Mucosa of rectum (tissue), 2 donors: Measurements from ENCODE around the gene EPHA7.

ENCODE experiments used
- H3K27ac ChIP-seq, 2 donors: one replicate each; pipeline ENCODE4 v1.7.0; 2013; ENCODE audit warnings: inconsistent platforms in 2 of 2, low read depth in 2 of 2, low read length in 2 of 2
- H3K27me3 ChIP-seq, 2 donors: one replicate each; pipeline ENCODE4 v1.7.0; 2013; ENCODE audit warnings: low read length in 2 of 2; ENCODE audit not compliant: control insufficient read depth in 2 of 2, insufficient read depth in 2 of 2
- H3K36me3 ChIP-seq, 2 donors: one replicate each; pipeline ENCODE4 v1.7.0; 2013; ENCODE audit warnings: low read length in 2 of 2; ENCODE audit not compliant: control insufficient read depth in 2 of 2, insufficient read depth in 2 of 2
- H3K4me1 ChIP-seq, 2 donors: one replicate each; pipeline ENCODE4 v1.7.0; 2013; ENCODE audit warnings: low read length in 2 of 2, mild to moderate bottlenecking in 1 of 2; ENCODE audit not compliant: control insufficient read depth in 2 of 2, insufficient read depth in 2 of 2
- H3K4me3 ChIP-seq, 2 donors: one replicate each; pipeline ENCODE4 v1.7.0; 2013; ENCODE audit warnings: low read length in 2 of 2
- H3K9ac ChIP-seq, 2 donors: one replicate each; pipeline ENCODE4 v1.7.0; 2013; ENCODE audit warnings: low read length in 2 of 2, low read depth in 1 of 2, mild to moderate bottlenecking in 1 of 2
- H3K9me3 ChIP-seq, 2 donors: one replicate each; pipeline ENCODE4 v1.7.0; 2013; ENCODE audit warnings: low read length in 2 of 2; ENCODE audit not compliant: control insufficient read depth in 2 of 2
- donor health status: healthy.
- donor health status: Normal muscosa, but diverticular disease.

The EPHA7 gene

DNA sequence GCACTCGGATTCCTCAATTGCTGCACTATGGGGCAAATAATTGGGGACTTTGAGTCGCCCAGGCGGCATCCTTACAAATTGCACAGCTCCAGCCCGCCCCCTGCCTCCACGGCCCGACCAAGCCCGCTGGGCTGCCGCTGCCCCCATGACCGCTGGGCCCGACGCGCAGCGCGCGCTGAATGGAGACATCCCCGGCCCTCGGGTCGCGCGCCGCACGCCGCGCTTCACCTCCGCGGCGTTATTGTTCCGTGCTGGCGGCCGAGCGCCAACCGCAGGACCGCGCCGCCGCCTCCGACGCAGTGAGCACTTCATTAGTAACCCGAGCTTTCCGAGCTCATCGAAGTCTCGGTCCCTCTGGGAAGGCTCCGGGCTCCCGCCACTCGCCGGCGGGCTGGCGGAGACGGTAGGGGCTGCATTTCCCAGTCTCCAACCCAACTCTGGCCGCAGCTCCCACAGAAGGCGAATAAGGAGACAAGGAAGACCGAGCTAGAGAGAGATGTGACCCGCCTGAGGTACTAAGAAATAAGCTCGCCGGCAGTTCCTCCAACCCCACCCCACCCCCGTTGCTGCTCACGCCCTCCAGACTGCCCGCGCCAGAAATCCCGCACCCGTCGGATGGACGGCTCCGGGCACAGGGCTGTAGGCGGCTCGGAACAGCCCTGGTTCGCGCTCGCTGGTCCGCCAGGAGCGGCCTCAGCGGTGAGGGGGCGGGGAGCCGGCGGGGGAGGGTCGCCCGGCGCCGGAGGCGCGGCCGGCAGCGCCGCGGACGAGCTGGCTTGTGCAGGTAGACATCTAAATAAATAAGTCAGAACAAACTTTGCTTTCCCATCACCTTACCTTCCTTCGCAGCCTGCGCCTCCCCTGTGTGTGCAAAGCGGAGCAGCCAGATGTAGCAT lies 703 bp downstream of the EPHA7 start:
- Histone ChIP-seq H3K9ac (peak overlapping the region; percentile 20 to 34), H3K4me1 (peaks cover 7 to 13% of the 10 kb centered on the region in 2 donors), H3K4me3 (peak overlapping the region; percentile 66 to 73), H3K27ac (peak overlapping the region in 1 of 2 donors; percentile 13), H3K9me3 (no peaks in the 10 kb centered on the region), H3K27me3 (peaks cover 18 to 41% of the 10 kb centered on the region in 2 donors), H3K36me3 (no peaks in the 10 kb centered on the region)

DNA sequence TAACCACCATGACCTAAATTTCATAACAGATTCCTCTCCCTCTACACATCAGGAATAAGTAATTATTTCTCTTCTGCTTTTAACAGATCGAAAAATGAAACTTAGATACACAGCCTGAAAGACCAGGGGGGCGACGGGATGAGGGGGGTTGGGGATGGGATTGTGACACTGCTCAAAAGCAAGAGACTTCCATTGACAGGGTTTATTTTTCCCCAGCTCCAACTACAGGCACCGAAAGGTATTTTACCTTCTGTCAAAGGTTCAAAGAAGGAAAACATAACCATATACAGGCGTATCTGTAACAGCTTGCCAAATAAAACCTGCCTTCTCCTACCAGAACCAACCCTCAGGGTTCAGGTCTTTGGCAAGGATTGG lies 1.3 kb downstream of the EPHA7 start:
- peak overlapping the region; percentile 66 to 73 for H3K4me3 ChIP-seq
- H3K27ac ChIP-seq, result no peak overlapping the region
- no peaks in the 10 kb centered on the region for H3K9me3 ChIP-seq
- H3K4me1 ChIP-seq, result peaks cover 7 to 13% of the 10 kb centered on the region in 2 donors
- peak overlapping the region; percentile 6 to 34 for H3K9ac ChIP-seq
- peaks cover 18 to 41% of the 10 kb centered on the region in 2 donors for H3K27me3 ChIP-seq
- H3K36me3 ChIP-seq, result no peaks in the 10 kb centered on the region

DNA sequence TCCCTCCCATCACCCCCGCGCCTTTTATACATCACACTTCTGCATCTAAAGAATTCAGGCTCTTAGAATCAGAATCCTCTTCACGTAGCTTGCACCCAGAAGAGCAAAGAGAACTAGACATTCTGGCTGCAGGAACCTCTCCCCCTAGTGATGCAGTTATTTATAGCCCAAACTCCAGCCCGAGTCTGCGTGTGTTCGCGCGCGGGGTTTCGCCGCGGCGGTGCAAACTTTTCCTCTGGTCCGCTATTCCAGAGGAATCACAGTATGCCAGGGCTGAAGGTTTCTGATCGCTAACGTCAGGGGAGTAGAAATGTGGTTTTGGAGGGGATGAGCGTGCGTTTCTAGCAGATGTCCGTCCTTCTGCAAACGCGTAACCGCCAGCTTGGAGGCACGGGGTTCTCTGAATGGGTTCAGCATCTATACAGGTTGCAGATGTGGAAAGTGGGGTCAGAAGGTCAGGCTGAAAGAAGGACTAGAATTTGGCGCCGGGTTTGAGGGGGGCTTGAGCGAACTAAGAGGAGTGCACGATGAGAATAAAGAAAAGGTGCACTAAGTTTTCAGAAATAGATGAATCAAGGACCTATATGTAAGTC lies 1.8 kb downstream of the EPHA7 start:
- Histone ChIP-seq H3K27ac (peak overlapping the region in 1 of 2 donors; percentile 4), H3K4me3 (peak overlapping the region; percentile 2 to 73), H3K27me3 (peaks cover 18 to 41% of the 10 kb centered on the region in 2 donors), H3K9me3 (no peaks in the 10 kb centered on the region), H3K9ac (no peak overlapping the region), H3K36me3 (no peaks in the 10 kb centered on the region), H3K4me1 (peaks cover 7 to 13% of the 10 kb centered on the region in 2 donors)

DNA sequence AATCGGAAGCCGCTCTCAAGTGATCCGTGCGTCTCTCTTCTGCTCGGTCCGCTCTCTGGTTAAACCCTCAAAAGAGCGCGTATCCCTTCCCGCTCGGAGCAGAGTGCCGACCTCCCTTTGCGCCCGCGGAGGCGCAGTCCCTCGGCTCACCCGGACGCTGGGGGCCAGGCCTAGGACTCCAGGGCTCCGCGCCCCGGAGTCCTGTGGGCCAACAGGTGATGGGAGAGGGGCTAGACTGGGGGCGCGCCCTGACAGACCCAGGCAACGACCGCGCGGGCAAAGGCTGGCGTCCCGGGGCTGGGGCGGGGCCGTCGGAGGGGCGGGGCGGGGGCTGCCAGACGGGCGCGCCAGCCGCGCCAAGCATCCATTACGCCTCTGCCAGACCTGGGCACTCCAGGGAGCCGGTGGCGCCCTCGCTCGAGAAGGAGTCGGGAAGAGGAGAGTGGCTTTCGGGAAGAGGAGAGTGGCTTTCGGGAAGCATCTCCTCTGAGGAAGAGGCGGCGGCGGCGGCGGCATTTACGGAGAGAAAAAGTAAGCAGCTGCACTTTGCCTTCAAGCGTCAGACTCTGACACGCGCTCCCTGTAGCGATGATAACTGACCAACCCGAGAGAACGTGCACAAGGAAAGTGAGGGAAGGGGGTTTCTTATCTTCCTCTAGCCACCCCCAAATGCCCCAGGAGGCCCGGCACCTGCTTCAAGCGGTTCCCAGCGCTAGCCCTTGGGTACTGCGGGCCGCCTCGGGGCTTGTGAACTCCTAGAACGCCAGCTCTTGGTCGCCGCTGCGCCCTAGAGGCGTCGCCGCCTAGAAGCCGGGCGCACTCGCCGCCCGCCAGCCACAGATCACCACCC lies 2.6 kb downstream of the EPHA7 start:
- Histone ChIP-seq H3K27me3 (peaks cover 18 to 41% of the 10 kb centered on the region in 2 donors), H3K4me1 (peaks cover 7 to 13% of the 10 kb centered on the region in 2 donors), H3K9ac (no peak overlapping the region), H3K9me3 (no peaks in the 10 kb centered on the region), H3K27ac (peak overlapping the region in 1 of 2 donors; percentile 4), H3K36me3 (no peaks in the 10 kb centered on the region), H3K4me3 (peak overlapping the region; percentile 39 to 73)

DNA sequence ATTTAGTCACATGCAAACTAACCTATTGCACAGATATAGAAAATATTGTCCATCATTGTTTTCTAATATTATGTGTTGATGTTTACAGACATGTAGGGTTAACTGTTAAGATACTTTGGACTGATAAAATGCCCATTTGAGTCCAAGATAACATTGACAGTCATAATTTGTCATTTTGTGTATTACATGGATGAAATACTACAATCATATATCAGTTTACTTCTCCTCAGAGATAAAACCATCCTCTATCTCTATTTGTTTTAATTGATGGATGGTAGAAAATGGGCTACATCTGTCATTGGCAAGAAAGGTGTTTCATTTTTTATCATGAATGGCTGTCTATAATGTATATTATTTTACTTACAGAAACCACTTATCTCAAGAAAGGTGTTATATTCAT lies 6.2 kb downstream of the EPHA7 start:
- Histone ChIP-seq H3K27me3 (peaks cover 11 to 17% of the 10 kb centered on the region in 2 donors), H3K4me3 (no peak overlapping the region), H3K4me1 (peaks cover 1 to 4% of the 10 kb centered on the region in 2 donors), H3K36me3 (no peaks in the 10 kb centered on the region), H3K9me3 (no peaks in the 10 kb centered on the region), H3K27ac (no peak overlapping the region), H3K9ac (no peak overlapping the region)

DNA sequence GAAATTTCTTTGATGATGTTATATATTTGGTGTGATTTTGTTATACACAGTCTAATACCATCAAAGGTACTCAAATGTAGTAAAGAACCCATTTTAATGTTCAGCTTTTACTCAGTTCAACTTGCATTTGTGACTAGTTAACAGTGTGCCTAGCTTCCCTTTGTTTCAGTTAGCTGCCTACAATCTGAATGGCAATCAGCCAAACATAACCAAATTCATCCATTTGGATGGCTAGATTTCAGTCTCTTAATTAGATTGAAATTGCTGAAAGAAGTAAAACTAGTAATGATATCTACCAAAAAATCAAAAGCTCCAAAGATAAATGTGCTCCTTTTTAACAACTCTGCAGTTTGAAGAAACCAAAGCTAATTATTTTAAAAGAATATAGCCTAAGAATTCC lies 6.9 kb downstream of the EPHA7 start:
- H3K27me3 ChIP-seq, result peaks cover 3 to 10% of the 10 kb centered on the region in 2 donors
- peaks cover 0 to 2% of the 10 kb centered on the region in 2 donors for H3K4me1 ChIP-seq
- no peak overlapping the region for H3K9ac ChIP-seq
- H3K27ac ChIP-seq, result no peak overlapping the region
- H3K36me3 ChIP-seq, result no peaks in the 10 kb centered on the region
- H3K9me3 ChIP-seq, result no peaks in the 10 kb centered on the region
- no peak overlapping the region for H3K4me3 ChIP-seq

DNA sequence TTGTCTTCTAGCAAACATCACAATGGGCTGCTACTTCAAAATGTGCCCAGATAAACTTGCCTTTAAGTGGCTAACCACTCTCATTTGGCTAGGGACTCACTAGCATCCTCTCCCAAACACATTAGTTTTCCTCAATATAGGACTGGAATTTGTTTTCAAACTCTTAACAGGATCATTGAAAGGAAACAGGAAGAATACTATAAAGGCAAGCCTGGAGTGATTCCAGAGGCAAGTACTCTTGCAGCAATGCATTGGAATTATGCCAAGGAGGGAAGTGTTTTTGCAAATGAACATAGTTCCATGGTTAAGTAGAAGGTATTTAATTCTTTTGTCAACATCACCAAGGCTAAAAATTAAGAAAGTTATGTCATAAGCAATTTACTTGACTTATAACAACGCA lies 12.2 kb downstream of the EPHA7 start:
- H3K9me3 ChIP-seq, result no peaks in the 10 kb centered on the region
- no peaks in the 10 kb centered on the region for H3K27me3 ChIP-seq
- H3K27ac ChIP-seq, result no peak overlapping the region
- H3K4me1 ChIP-seq, result no peaks in the 10 kb centered on the region
- H3K9ac ChIP-seq, result no peak overlapping the region
- no peaks in the 10 kb centered on the region for H3K36me3 ChIP-seq
- H3K4me3 ChIP-seq, result no peak overlapping the region

DNA sequence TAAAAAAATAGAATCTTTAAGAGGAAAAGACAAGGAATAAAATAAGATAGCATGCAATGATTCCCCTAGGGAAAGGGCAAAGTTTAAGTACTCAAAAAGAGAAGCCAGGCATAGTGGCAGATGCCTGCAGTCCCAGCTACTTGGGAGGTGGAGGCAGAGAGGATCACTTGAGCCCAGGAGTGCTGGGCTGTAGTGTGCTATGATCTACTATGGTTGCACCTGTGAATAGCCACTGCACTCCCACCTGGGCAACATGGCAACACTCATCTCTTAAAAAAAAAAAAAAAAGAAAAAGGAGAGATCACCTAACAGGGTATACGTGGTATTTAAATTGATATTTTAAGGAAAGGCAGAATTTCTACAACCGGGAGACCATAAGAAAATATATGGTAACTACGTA lies 16.0 kb downstream of the EPHA7 start:
- Histone ChIP-seq H3K9ac (no peak overlapping the region), H3K27ac (no peak overlapping the region), H3K36me3 (no peaks in the 10 kb centered on the region), H3K9me3 (no peaks in the 10 kb centered on the region), H3K4me1 (no peaks in the 10 kb centered on the region), H3K4me3 (no peak overlapping the region), H3K27me3 (no peaks in the 10 kb centered on the region)

DNA sequence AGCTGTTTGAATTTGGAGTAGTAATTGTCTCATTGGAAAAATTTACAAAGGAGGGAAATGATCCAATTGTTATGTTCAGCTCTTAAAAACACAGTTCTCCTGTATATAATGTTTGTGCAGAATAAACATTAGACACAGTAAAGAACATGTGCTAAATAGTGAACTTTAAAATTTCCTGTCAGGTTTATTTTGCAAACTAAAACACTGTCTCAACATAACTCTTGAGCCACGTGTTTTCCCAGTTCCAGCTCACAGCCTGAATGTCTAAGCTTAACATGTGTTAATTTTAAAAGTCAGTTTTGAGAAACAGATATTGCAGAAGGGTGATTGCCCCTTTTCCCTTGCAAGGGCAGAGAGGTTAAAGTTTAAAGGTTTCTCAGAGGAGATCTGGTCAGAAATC lies 20.6 kb downstream of the EPHA7 start:
- H3K27me3 ChIP-seq, result no peaks in the 10 kb centered on the region
- H3K4me1 ChIP-seq, result no peaks in the 10 kb centered on the region
- H3K4me3 ChIP-seq, result no peak overlapping the region
- no peaks in the 10 kb centered on the region for H3K36me3 ChIP-seq
- no peak overlapping the region for H3K27ac ChIP-seq
- no peaks in the 10 kb centered on the region for H3K9me3 ChIP-seq
- no peak overlapping the region for H3K9ac ChIP-seq

DNA sequence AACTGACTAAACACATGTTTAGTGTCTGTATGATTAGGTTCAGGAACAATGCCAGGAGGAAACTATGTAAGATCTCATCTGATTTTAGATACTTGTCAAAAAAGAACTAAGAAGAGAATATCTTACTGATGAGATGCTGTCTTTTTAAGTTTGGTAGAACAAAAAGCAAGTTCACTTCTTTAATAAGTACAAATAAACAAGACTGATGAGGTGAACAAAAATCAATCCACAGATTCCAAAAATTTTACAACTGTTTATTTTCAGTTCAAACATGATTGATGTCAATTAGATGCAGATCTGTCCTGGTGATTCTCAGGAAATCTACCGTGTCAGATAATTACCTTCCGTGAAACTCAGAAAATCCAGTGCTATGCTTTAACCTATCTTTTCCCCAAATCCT lies 24.9 kb downstream of the EPHA7 start:
- Histone ChIP-seq H3K36me3 (no peaks in the 10 kb centered on the region), H3K4me3 (no peak overlapping the region)

More for the DNA sequence above, 24.9 kb downstream of the EPHA7 start:
- Histone ChIP-seq H3K27me3 (no peaks in the 10 kb centered on the region), H3K4me1 (no peaks in the 10 kb centered on the region), H3K27ac (no peak overlapping the region), H3K9me3 (no peaks in the 10 kb centered on the region), H3K9ac (no peak overlapping the region)
